Skeletal muscle satellite cell (primary cell): ENCODE measurements around the gene MYOD1.

ENCODE experiments used
- H3K27me3 ChIP-seq: 2 replicates; pipeline ENCODE4 v1.7.0; 2013; ENCODE audit warnings: low read length; ENCODE audit not compliant: control insufficient read depth, insufficient read depth
- H3K36me3 ChIP-seq: 2 replicates; pipeline ENCODE4 v1.7.0; 2013; ENCODE audit warnings: mild to moderate bottlenecking, control low read depth, low read length; ENCODE audit not compliant: insufficient read depth
- H3K4me1 ChIP-seq: 2 replicates; pipeline ENCODE4 v1.7.0; 2013; ENCODE audit warnings: low read length; ENCODE audit not compliant: control insufficient read depth, insufficient read depth
- H3K4me2 ChIP-seq: 2 replicates; pipeline ENCODE4 v1.7.0; 2013; ENCODE audit warnings: mild to moderate bottlenecking, low read length
- H3K4me3 ChIP-seq: 2 replicates; pipeline ENCODE4 v1.7.0; 2013; ENCODE audit warnings: low read length
- H3K9ac ChIP-seq: 2 replicates; pipeline ENCODE4 v1.7.0; 2013; ENCODE audit warnings: mild to moderate bottlenecking, low read depth, low read length, moderate library complexity
- H3K9me3 ChIP-seq: replicated peaks from 2 replicates; pipeline ENCODE4 v1.7.0; 2013; ENCODE audit warnings: mild to moderate bottlenecking, control low read depth, low read length

The MYOD1 gene

DNA sequence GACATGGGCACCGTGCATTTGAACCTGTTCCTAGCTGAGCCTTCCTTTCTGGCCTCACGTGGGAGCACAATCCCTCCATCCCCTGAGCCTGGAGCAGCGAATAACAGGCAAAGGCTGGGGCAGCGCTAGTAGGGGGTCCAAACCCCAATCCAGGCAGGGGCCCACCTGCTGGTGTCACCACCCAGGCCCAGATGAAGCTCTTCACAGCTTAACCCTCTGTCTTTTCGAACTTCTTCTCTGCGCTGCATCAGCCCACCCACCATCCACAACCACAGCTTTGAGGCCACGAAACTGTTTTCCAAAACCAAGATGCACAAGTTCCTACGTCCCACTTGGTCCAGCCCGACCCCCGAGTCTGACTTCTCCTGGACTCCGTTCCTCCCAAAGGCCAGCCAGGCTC, 26.7 kb downstream of the MYOD1 start:
- no peak overlapping the region for H3K4me2 ChIP-seq
- H3K27me3 ChIP-seq: peaks cover 22% of the 10 kb centered on the region
- no peaks in the 10 kb centered on the region for H3K36me3 ChIP-seq
- H3K9me3 ChIP-seq: no peaks in the 10 kb centered on the region
- no peak overlapping the region for H3K4me3 ChIP-seq
- H3K9ac ChIP-seq: no peak overlapping the region
- peaks cover 8% of the 10 kb centered on the region for H3K4me1 ChIP-seq

DNA sequence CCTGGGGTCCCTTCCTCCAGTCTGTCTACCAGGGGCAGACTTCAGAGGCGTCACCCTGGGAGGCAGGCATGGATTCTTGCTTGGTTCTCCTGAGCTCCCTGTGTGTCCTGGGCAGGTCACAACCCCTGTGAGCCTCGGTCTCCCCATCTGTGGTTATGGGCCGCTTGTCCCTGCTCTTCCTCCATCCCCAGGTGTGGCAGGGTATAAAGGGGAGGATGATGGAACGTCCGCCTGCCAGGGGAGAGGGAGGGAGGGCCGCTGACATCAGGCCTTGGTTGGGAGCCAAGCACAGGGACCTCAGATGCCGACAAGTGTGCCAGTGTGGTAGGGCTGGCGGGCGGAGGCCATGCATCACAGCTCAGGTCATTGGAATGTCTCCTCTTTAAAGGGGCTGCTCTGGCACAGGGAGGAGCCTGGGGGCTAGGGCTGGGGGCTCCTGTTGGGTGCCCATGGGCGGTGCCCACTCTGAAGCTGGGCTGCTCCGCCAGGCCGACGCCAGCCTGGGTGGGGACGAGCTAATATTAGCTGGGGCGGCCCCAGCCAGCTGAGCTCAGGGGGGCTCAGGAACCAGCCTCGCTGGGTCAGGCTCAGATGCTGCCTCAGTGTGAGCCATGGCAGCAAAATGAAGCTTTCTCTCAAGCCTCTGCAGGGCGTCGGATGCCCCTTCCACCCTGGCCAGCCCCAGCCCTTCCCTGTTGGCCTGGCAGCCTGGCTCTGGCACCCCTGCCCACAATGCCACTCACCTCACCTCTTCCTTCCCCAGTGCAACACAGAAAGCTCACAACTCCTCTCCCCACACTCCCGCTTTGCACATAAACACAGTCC, 28.0 kb downstream of the MYOD1 start:
- Histone ChIP-seq H3K4me3 (no peak overlapping the region), H3K27me3 (peaks cover 31% of the 10 kb centered on the region), H3K4me1 (peaks cover 8% of the 10 kb centered on the region), H3K9me3 (no peaks in the 10 kb centered on the region), H3K9ac (no peak overlapping the region), H3K4me2 (no peak overlapping the region), H3K36me3 (no peaks in the 10 kb centered on the region)

DNA sequence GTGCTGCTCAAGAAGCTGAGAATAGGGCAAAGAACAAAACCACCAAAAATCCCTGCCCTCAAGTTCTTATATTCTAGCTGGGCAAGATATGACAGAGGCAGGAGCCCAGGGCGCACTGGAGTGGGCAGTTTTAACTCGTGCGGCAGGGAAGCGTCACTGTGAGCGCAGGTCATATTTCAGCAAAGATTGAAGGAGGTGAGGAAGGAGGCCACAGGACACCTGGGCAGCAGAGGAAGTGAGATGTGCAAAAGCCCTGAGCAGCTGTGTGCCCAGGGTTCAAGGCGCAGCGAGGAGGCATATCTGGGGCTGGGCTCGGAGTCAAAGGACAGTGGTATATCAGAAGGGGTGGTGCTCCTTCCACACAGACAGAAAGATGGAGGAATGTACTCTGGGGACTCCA, 28.7 kb downstream of the MYOD1 start:
- Histone ChIP-seq H3K27me3 (peaks cover 38% of the 10 kb centered on the region), H3K9ac (no peak overlapping the region), H3K9me3 (no peaks in the 10 kb centered on the region), H3K36me3 (no peaks in the 10 kb centered on the region), H3K4me3 (no peak overlapping the region), H3K4me1 (peaks cover 8% of the 10 kb centered on the region), H3K4me2 (no peak overlapping the region)

DNA sequence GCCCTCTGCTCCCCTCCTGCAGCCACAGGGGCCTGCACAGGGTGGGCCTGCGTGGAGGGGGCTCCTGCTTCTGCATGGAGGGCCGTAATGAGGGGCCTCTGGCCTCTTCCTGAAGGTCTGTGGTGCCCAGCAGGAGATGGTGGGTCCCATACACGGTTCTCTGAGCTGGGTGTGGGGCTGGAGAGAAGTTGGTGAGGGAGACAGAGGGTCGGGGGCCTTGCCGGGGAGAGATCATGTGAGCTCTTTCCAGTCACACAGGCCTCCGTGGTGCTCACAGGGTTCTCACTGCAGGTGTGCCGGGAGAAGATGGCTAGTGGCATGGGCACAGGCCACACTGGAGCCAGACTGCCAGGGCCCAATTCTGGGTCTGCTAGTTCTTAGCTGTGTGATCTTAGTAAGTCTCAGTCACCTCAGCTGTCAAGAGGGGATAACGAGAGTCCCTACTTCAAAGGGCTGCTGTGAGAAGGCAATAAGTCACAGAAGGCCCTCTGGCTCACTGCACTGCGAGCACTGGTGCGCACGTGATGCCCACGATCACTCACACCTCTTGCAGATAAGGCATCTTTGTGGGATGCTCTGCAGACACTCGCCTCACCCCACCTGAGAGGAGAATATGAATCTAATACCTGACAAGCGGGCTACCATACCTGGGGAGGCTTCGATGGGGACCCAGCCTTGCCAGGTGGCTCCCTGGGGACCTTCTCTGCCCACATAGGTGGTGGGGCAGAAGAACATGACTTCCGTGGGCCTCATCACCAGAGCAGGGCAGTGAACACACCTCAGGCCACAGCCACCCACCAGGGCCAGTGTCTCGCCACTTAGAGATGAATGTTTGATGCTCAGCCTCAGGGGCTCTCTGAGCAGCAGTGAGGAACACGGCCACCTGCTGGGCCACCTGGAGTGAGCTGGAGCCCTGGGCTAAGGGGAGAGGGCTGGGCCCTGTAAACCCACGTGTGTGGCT, 29.7 kb downstream of the MYOD1 start:
- Histone ChIP-seq H3K9me3 (no peaks in the 10 kb centered on the region), H3K9ac (no peak overlapping the region), H3K4me2 (no peak overlapping the region), H3K27me3 (peaks cover 47% of the 10 kb centered on the region), H3K4me1 (peaks cover 1% of the 10 kb centered on the region), H3K4me3 (no peak overlapping the region), H3K36me3 (no peaks in the 10 kb centered on the region)

DNA sequence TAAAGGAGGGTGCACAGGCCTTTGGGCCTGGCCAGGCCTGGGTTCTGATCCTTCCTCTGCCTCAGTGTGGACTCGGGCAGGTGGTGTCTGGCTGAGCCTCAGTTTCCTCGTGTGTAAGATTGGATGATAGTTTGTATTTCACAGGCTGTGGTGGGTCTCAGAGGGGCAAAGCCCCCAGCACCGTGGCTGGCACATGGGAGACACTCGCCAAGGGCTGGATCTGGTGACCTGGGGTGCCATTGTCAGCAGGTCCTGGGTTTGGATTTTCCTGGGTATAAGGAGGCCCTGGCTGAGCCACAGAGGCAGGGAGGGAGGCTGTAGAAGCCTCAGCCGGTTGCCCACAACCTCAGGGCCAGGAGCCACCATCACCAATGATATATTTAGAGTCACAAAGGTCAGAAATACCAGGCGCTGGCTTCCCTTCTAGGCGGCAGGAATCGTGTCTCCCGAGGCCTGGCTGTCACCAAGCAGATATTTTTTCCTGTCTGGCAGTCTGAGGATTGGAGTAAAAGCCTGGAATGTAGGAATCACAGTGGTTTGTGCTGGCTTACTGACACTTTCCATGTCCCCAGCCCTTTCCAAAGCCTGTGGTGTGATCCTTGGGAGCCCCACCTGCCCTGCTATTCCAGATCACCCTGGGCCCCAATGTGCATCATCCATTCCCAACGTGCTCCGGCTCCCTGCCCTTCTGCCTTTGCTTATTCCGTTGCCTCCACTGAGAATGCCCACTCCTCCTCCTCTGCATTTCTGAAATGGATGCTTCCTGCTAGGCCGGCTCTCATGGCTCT, 30.8 kb downstream of the MYOD1 start:
- H3K9me3 ChIP-seq: no peaks in the 10 kb centered on the region
- peaks cover 58% of the 10 kb centered on the region for H3K27me3 ChIP-seq
- H3K4me2 ChIP-seq: no peak overlapping the region
- no peaks in the 10 kb centered on the region for H3K36me3 ChIP-seq
- no peaks in the 10 kb centered on the region for H3K4me1 ChIP-seq
- H3K4me3 ChIP-seq: no peak overlapping the region
- H3K9ac ChIP-seq: no peak overlapping the region

DNA sequence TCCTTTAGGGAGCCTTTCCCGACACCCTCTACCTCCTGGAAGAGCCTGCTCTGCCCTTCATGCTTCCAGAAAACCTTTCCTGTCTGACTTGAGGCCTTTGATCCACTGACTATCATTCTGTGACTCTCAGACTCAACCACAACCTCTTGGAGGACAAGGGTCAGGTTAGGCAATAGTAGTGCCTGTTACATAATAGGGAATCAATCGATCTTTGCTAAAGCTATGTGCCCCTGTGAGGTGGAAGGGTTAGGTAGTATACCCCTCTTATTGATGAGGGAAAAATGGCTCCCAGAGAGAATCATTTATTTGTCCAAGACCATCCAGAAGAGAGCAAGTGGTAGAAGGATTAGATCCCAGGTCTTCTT, 31.4 kb downstream of the MYOD1 start:
- H3K9me3 ChIP-seq: no peaks in the 10 kb centered on the region
- no peaks in the 10 kb centered on the region for H3K36me3 ChIP-seq
- H3K27me3 ChIP-seq: peaks cover 64% of the 10 kb centered on the region
- no peak overlapping the region for H3K4me3 ChIP-seq
- H3K4me2 ChIP-seq: no peak overlapping the region
- no peak overlapping the region for H3K9ac ChIP-seq
- no peaks in the 10 kb centered on the region for H3K4me1 ChIP-seq

DNA sequence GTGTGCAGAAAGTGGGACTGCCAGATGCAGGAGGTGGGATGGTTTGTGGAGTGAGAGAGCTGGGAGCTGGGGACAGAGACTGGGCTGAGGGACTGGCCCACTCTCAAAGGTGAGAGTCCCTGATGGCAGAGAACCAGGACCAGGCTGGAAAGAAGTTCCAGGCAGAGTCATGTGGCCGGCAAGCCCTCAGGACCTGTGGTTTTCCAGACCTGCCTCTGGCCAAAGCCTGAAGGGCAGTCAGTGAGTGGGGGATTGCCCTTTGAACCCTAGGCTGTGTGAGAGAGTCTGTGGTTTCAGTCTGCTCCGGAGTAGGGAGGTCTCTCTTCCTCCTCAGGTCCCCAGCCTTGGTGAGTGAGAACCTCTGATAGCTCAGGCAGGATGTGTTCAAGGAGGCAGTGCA, 32.2 kb downstream of the MYOD1 start:
- Histone ChIP-seq H3K27me3 (peaks cover 65% of the 10 kb centered on the region), H3K4me3 (no peak overlapping the region), H3K9ac (no peak overlapping the region)

DNA sequence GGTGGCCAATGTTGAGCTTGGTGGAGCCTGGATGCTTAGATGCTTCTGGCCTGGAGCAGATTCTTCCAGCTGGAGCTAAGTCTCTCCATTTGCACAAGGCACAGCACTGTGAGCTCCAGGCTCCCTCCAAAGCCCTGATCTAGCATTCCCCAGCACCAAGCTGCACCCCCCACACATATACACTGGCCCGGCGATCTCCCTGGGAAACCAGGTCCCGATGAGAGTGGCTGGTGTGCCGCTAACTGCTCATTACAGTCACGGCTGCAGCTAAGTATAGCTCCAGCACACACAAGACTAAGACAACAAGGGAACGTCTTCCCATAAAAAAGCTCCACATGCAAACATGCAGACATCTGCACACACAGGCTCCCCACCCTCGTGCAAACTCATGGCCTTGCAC, 32.8 kb downstream of the MYOD1 start:
- H3K4me2 ChIP-seq: no peak overlapping the region
- no peaks in the 10 kb centered on the region for H3K36me3 ChIP-seq
- H3K9ac ChIP-seq: no peak overlapping the region
- H3K4me3 ChIP-seq: no peak overlapping the region
- no peaks in the 10 kb centered on the region for H3K9me3 ChIP-seq
- H3K27me3 ChIP-seq: peaks cover 62% of the 10 kb centered on the region
- H3K4me1 ChIP-seq: no peaks in the 10 kb centered on the region

More for the DNA sequence above, 32.2 kb downstream of the MYOD1 start:
- Histone ChIP-seq H3K4me2 (no peak overlapping the region), H3K4me1 (no peaks in the 10 kb centered on the region), H3K36me3 (no peaks in the 10 kb centered on the region), H3K9me3 (no peaks in the 10 kb centered on the region)

DNA sequence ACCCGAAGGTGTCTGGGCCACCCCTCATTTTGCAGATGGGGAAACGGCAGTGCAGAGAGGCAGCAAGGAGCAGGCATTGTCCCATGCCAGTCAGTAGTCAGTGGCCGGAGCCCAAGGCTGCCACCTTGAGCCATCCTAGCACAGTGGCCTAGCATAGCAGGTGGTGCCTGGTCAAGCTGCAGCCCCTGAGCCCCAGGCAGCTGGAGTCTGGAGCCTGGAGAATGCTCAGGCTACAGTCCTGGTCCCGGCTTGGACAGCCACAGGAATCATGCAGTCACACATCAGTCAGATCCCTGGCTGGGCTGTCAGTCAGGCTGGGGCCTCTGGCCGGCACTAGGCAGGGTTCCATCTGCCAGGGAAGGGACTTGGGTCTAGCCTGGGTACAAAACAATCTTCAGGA, 33.8 kb downstream of the MYOD1 start:
- H3K9me3 ChIP-seq: no peaks in the 10 kb centered on the region
- H3K36me3 ChIP-seq: no peaks in the 10 kb centered on the region
- H3K4me1 ChIP-seq: no peaks in the 10 kb centered on the region
- peaks cover 63% of the 10 kb centered on the region for H3K27me3 ChIP-seq
- H3K9ac ChIP-seq: no peak overlapping the region
- no peak overlapping the region for H3K4me3 ChIP-seq
- H3K4me2 ChIP-seq: no peak overlapping the region

DNA sequence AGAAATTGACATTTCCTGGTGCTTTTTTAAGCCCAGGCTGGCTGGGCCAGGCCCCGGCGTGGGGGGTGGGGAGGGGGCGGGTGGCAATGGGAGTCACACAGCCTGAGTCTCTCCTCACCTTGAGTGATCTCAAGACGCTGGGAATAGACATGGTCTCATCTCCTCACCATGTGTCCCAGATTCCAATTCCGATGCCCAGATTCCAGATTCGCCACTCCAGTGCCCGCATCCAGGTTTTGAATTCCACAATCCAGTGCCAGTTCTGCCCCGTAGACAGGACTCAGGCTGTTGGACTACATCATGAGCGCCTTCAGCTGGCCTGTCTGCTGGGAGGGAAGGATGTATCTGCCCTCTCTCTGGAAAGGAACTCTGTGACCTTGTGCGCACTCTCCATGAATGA, 34.3 kb downstream of the MYOD1 start:
- Histone ChIP-seq H3K4me3 (no peak overlapping the region), H3K27me3 (peaks cover 66% of the 10 kb centered on the region), H3K4me2 (no peak overlapping the region), H3K4me1 (no peaks in the 10 kb centered on the region), H3K36me3 (no peaks in the 10 kb centered on the region), H3K9ac (no peak overlapping the region), H3K9me3 (no peaks in the 10 kb centered on the region)

DNA sequence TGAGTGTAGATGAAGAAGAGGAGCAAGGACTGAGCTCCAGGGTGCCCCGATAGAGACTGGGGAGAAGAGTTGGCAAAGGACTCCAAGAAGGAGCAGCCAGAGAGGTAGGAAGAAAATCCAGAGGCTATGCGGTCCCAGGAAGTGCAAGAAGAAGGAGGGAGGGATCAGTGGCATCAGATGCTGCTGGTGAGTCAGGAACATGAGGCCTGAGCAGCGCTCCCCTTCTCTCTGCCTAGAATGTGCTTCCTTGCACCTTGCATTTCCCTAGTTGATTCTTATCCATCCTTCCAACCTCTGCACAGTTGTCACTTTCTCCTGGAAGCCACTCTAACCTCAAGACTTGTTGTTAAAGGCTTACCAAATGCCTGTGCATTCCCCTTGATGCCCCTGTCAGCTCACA, 36.5 kb downstream of the MYOD1 start:
- Histone ChIP-seq H3K27me3 (peaks cover 63% of the 10 kb centered on the region), H3K4me2 (no peak overlapping the region)

More for the DNA sequence above, 36.5 kb downstream of the MYOD1 start:
- no peaks in the 10 kb centered on the region for H3K4me1 ChIP-seq
- no peaks in the 10 kb centered on the region for H3K9me3 ChIP-seq
- no peak overlapping the region for H3K4me3 ChIP-seq
- no peaks in the 10 kb centered on the region for H3K36me3 ChIP-seq
- H3K9ac ChIP-seq: no peak overlapping the region
